NCI-H460 (cell line): ENCODE data around the gene RHOB. TPM values are rescaled to one million over a fixed set of nuclear protein-coding genes. Genes with fewer than 3 reads are reported as not detected.

ENCODE experiments used
- DNase-seq: peaks from one replicate; pipeline ENCODE4 v3.0.0-alpha.2; 2016; ENCODE audit warnings: low read depth; ENCODE audit errors: extremely low read depth
- total RNA-seq: library from RNA; depleted of rRNA; stranded (reverse); fragments of >200 nt; shearing (Covaris generic); gene quantifications from 2 replicates; pipeline ENCODE4 v1.2.3, GENCODE V29; 2014

Gene RHOB
- total RNA-seq, 1 experiment from 2014 or later, result 645 TPM

- DNase-seq, result no peak
Measured at GRCh38 chr2:20421988-20422370, 24.9 kb upstream of the RHOB start.

- DNase-seq, result no peak
Measured at GRCh38 chr2:20422402-20423271, 24.2 kb upstream of the RHOB start.

GRCh38 chr2:20423359-20423758, 23.5 kb upstream of the RHOB start:
- DNase-seq, result no peak

DNA sequence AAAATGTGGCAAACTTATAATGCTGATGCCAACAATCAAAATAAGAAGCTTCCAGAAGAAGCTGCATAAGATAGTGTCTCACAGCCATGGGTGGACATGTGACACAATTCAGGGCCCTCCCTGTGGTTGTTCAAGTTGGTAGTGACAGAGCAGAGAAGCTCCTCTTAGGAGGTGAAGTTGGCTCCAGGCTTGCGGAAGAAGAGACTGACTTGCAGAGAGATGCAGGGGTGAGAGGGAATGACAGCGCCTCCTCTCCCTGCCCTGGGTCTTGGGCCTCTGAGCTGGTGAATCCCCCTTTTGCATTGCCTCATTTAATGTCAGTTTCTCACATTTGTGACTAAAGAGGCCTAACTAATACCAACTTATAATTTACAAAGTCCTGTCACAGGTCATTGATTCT, 23.0 kb upstream of the RHOB start:
- DNase-seq, result no peak

DNA sequence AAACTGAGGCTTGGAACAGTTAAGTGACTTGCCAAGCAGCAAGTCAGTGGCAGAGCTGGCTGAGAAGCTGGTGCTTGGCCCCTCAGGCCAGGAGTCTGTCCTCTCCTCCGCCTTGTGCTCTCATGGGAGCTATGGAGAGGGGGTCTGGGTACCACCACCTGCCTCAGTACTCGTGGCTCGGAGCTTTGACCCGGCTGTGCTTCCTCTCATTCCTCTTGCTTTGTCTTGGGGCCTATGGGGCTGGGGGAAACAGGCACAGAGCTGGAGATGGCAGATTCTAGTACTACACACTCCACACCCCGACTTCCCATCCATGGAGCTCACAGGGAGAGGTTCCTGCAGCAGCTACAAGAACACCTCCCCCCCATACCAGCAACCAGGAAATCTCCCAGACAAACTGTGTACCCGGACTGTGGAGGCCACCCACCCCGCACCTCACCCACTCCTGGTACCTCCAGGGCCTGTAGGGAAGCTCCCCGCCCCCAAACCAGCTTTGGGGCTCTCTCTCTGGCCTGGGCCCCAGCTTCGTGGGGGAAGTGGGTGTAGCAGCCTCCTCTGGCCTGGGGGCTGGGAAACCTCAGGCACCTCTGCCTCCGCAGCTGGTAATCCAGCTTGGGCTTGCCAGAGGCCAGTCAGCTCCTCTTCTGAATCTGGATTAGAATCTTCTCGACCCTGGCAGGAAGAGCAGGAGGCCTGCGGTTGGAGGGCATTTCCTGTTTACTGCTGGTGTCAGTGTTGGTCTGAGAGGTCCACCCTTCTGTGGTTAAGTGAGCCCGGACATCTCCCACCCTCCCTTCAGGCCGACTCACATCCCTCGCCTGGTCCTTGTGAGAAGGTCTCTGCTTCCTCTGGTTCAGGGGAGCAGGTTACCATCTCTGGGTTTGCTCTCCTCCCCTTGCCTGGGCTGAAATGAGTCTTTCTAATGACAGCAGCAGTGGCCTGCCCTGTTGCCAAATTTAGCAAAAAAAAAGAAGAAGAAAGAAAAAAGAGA, 22.3 kb upstream of the RHOB start:
- no peak for DNase-seq

GRCh38 chr2:20425371-20425881, 21.4 kb upstream of the RHOB start:
- no peak for DNase-seq

- no peak for DNase-seq
Measured at GRCh38 chr2:20425884-20426283, 21.0 kb upstream of the RHOB start.

DNA sequence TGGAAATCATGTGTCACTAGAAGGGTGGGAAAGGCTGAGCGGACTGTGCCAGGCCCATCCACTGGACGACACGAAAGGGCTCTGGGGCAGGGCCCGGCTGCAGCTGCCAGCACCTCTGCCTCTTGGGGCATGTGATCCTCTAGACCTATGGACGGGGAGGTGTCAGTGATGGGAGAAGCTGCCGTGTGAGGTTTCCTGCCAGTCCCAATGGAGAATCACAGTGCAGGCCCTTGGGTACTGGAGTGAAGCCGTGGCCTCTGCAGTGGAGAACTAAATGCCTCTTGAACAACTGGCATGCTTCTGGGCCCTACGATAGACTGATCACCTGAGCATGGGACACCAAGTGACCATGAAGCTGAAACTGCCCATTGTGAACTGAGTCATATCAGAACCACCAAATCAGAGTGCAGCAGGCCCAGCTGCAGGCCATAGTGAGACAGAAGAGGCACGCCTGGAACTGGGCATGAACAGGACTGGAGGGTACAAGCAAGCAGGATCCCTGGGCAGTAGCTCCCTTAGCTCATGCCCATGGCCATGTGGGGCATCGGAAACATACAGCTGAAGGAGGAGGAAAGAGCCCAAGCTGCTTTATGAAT, 18.8 kb upstream of the RHOB start:
- no peak for DNase-seq

GRCh38 chr2:20428717-20429490, 18.0 kb upstream of the RHOB start:
- DNase-seq, result no peak

DNA sequence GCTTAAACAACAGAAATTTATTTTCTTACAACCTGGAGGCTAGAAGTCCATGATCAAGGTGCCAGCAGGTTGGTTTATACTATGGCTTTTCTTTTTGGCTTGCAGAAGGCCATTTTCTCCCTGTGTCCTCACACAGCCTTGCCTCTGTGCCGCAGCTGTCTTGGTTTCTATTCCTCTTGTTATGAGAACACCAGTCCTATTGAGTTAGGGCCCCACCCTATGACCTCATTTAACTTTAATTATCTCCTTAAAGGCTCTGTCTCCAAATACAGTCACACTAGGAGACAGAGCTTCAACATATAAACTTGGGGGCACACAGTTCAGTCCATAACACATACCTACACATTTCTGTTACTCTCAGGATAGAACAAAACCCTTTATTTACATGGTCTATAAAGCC, 17.3 kb upstream of the RHOB start:
- no peak for DNase-seq

- DNase-seq, result no peak
Measured at GRCh38 chr2:20430035-20430434, 16.8 kb upstream of the RHOB start.

GRCh38 chr2:20430461-20431300, 16.2 kb upstream of the RHOB start:
- no peak for DNase-seq

- DNase-seq, result no peak
Measured at GRCh38 chr2:20431301-20431698, 15.6 kb upstream of the RHOB start.

DNA sequence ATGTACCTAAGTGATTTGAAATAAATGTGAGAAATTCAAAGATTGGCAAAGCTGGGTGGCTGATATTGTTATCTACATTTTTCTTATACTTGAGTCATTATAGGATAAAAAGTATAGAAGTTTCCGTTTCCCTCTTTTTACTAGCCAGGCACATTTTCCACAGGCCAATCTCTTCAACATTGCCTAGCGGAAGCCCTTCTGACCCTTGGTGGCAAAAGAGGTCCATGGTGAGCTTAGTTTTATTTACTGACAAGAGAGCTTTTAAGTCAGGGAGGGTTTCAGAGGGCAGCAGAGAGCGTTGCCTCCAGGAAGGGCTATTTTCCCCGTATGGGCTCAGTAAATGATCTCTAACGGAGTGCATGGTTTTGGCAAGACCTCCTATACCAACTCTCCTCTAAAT, 15.1 kb upstream of the RHOB start:
- DNase-seq, result no peak

- DNase-seq, result no peak
Measured at GRCh38 chr2:20432714-20433113, 14.2 kb upstream of the RHOB start.

DNA sequence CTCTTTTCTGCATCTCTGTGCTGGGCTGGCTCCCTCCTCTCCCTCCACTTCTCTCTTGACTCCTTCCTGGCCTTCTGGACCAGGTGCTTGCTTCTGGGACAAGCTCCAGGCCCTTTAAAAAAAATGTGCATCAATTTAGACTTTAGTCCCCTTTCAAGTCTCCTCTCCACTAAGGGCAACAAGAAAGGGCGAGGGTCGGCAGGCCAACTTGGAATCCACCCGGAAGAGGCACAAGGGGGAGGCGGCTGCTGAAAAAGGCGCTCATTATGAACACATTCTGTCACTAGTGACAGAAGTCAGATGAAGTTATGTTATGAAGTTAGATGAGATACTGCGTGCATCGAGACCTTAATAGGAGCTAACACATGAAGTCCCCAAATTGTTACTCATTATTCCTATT, 13.6 kb upstream of the RHOB start:
- no peak for DNase-seq

GRCh38 chr2:20433946-20434553, 12.8 kb upstream of the RHOB start:
- DNase-seq, result no peak

DNA sequence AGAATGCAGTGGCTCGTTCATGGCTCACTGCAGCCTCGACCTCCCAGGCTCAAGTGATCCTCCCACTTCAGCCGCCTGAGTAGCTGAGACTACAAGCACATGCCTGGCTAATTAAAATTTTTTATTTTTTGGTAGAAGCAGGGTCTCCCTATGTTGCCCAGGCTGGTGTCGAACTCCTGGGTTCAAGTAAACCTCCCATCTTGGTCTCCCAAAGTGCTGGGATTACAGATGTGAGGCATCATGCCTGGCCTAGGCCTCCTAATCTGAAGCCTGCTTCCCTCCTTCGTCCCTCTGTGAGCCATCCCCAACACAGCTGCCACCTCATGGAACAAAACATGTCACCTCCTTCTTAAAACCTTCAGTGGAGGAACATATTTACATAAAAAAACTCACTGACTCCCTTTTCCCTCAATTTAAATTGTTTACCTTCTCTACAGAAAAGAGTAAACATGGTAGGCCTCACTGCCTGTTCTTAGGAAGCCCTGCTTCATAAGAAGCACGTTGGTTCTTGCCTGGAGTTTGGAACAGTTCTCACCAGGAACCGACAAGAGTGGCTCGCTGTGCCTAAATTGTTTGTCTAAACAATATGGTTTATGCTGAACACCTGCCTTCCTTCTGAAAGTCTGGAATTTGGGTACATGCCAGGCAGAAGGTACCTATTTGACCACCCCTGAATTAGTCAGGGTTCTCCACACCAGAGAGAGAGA, 12.1 kb upstream of the RHOB start:
- no peak for DNase-seq
